Heart left ventricle (tissue), 16 donors: ENCODE measurements around the gene ADGRL3. TPM values are rescaled to one million over a fixed set of nuclear protein-coding genes. Genes with fewer than 3 reads are reported as not detected.
A peak's percentile ranks its signal among the peaks of the same experiment; 100 is the strongest.
"Not testable (repeated sequence)": the region's sequence is repeated elsewhere in the genome, so short reads cannot be mapped to it uniquely, and the experiment has no call there.

Source experiments
- ATAC-seq, 4 donors: fragments of 200-7000 bp; cut with Tn5 transposase; one replicate each; pipeline ENCODE4 v1.9.1; 2020 to 2022; ENCODE audit warnings: moderate library complexity in 4 of 4, mild to moderate bottlenecking in 3 of 4, moderate number of reproducible peaks in 1 of 4
- DNase-seq, 5 donors: peaks; one replicate each; pipeline ENCODE4 v3.0.0-alpha.2; 2020
- H3K27ac ChIP-seq, 12 donors: fragments of 200-600 bp; sonication (generic) in 4 of 12; one replicate each; pipeline versions ENCODE4 v1.5.0 to v1.8.0; 2016 to 2022; ENCODE audit warnings: mild to moderate bottlenecking in 2 of 12
- H3K27me3 ChIP-seq, 9 donors: fragments of 200-600 bp; sonication (generic) in 2 of 9; one replicate each; pipeline versions ENCODE4 v1.5.1 to v1.8.0; 2016 to 2022; ENCODE audit warnings: mild to moderate bottlenecking in 3 of 9
- H3K36me3 ChIP-seq, 9 donors: fragments of 200-600 bp; sonication (generic) in 2 of 9; one replicate each; pipeline versions ENCODE4 v1.5.0 to v1.8.0; 2018 to 2022; ENCODE audit warnings: mild to moderate bottlenecking in 2 of 9
- H3K4me1 ChIP-seq, 12 donors: fragments of 200-600 bp; sonication (generic) in 4 of 12; one replicate each; pipeline versions ENCODE4 v1.5.0 to v1.8.0; 2016 to 2022; ENCODE audit warnings: mild to moderate bottlenecking in 3 of 12
- H3K4me3 ChIP-seq, 12 donors: fragments of 200-600 bp; sonication (generic) in 4 of 12; one replicate each; pipeline versions ENCODE4 v1.5.0 to v1.8.0; 2017 to 2022; ENCODE audit warnings: mild to moderate bottlenecking in 9 of 12, moderate library complexity in 4 of 12
- H3K9me3 ChIP-seq, 12 donors: fragments of 200-600 bp; sonication (generic) in 4 of 12; one replicate each; pipeline versions ENCODE4 v1.5.0 to v1.8.0; 2016 to 2022; ENCODE audit warnings: mild to moderate bottlenecking in 1 of 12
- POLR2A ChIP-seq, 2 donors: fragments of 450-650 bp; IDR thresholded peaks; one replicate each; pipeline ENCODE4 v1.6.1; 2017; ENCODE audit warnings: antibody characterized with exemption in 2 of 2, mild to moderate bottlenecking in 2 of 2, moderate library complexity in 2 of 2
- WGBS, 4 donors: extraction: QIAGEN DNeasy Blood & Tissue Kit in 2 of 4; methylation state at CpG; one replicate each; pipeline versions ENCODE4 v1.1.5 to v1.1.7; 2013 to 2018; 5-methylcytosine and 5-hydroxymethylcytosine counted together
- intact Hi-C, 10 donors: fragments of 100-400 bp; cut with DNase I; formaldehyde crosslinking; loops; one replicate each; pipeline versions ENCODE4 v1.11.1 to v1.14.2; 2022
- polyA plus RNA-seq, 2 donors: library from polyadenylated mRNA; stranded (reverse); fragments of 200-250 nt; gene quantifications; one replicate each; pipeline ENCODE4 v1.2.3, GENCODE V29; 2013
- total RNA-seq, 9 donors: library from RNA; depleted of rRNA in 2 of 9; stranded (reverse); fragments of >200 nt in 2 of 9; fragmentation: NEBNext Ultra II Directional in 3 of 9; extraction: Animal tissue kit (Norgen Biotek cat#: 25700) in 3 of 9; gene quantifications; one replicate each; pipeline versions ENCODE4 v1.1.0 to v1.2.4, GENCODE V29; 2016 to 2023
- TF ChIP-seq, protein P1 (sequence below), 12 donors: fragments of 200-600 bp; sonication (generic) in 4 of 12; IDR thresholded peaks; one replicate each; pipeline versions ENCODE4 v1.5.0 to v1.8.0; 2018 to 2022; ENCODE audit warnings: antibody characterized with exemption in 12 of 12, mild to moderate bottlenecking in 5 of 12
- donor health status: ischemic (EF 13 %, LVEDD 7.1; RV severe dilation, severe dysfunction).
- donor health status: healthy with polysubstance abuse.
- donor health status: DM: no; HTN: yes; CAD: no.
- donor health status: DM: no; HTN: no; CAD: no.
- donor health status: ischemic (EF 25% LVEDD 6.9; RV normal size, moderate dysfunction).
- donor health status: ischemic (EF 25% LVEDD 5.7; RV mildly dilated, moderate dysfunction).
- donor health status: healthy.
- donor health status: DM: yes; HTN: yes; CAD: no.
- donor health status: ischemic (EF 35%, LVEDD 5.7; RV mildly dilated, moderate dysfunction).
- donor health status: nonischemic (EF 11% LVEDD 7.7; RV severe dilation, severe dysfunction).
- donor health status: DM: yes; HTN: yes; CAD: no.
- donor health status: PGD.
- donor health status: ischemic (EF 29% LVEDD 5.4; RV normal size, mild dysfunction).
- donor health status: nonischemic (EF 23%, LVEDD 6.1; RV moderate dilation, normal function).

ADGRL3 gene
- total and polyA plus RNA-seq, 11 donors: 0.84 to 24.4 (median 7.6) TPM

- ATAC-seq (peak in 1 of 4 donors; percentile 47), DNase-seq (peak in 1 of 5 donors; percentile 30)
- TF ChIP-seq POLR2A (IDR thresholded peaks at IDR 0.05): no peak
- TF ChIP-seq, protein P1, sequence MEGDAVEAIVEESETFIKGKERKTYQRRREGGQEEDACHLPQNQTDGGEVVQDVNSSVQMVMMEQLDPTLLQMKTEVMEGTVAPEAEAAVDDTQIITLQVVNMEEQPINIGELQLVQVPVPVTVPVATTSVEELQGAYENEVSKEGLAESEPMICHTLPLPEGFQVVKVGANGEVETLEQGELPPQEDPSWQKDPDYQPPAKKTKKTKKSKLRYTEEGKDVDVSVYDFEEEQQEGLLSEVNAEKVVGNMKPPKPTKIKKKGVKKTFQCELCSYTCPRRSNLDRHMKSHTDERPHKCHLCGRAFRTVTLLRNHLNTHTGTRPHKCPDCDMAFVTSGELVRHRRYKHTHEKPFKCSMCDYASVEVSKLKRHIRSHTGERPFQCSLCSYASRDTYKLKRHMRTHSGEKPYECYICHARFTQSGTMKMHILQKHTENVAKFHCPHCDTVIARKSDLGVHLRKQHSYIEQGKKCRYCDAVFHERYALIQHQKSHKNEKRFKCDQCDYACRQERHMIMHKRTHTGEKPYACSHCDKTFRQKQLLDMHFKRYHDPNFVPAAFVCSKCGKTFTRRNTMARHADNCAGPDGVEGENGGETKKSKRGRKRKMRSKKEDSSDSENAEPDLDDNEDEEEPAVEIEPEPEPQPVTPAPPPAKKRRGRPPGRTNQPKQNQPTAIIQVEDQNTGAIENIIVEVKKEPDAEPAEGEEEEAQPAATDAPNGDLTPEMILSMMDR (IDR thresholded peaks at IDR 0.05): no peak
- Histone ChIP-seq H3K4me1 (peaks cover 0 to 21% (median 2%) of the 10 kb centered on the region in 12 donors), H3K27ac (no peak overlapping the region), H3K9me3 (peaks cover 0 to 12% (median 0%) of the 10 kb centered on the region in 12 donors), H3K27me3 (no peaks in the 10 kb centered on the region), H3K36me3 (no peaks in the 10 kb centered on the region), H3K4me3 (no peak overlapping the region)
- intact Hi-C loops: no loop called here
- WGBS, 4 donors: 44 to 65% (median 58%) methylated on average over 3 of the region's 3 CpGs
Observed at GRCh38 chr4:61376301-61376700, 176.2 kb downstream of the ADGRL3 start.

GRCh38 chr4:61379406-61379805, 179.3 kb downstream of the ADGRL3 start:
- intact Hi-C loops: no loop called here
- Histone ChIP-seq H3K4me3 (no peak overlapping the region), H3K27me3 (no peaks in the 10 kb centered on the region), H3K27ac (no peak overlapping the region), H3K36me3 (no peaks in the 10 kb centered on the region), H3K9me3 (peaks cover 0 to 12% (median 0%) of the 10 kb centered on the region in 12 donors), H3K4me1 (peaks cover 0 to 21% (median 1%) of the 10 kb centered on the region in 12 donors)
- DNase-seq (no peak), ATAC-seq (no peak)
- WGBS, 4 donors: 73 to 76% (median 74%) methylated on average over 1 of the region's 1 CpG
- TF ChIP-seq, protein P1 (IDR thresholded peaks at IDR 0.05): no peak
- TF ChIP-seq POLR2A (IDR thresholded peaks at IDR 0.05): no peak

GRCh38 chr4:61380865-61381264, 180.7 kb downstream of the ADGRL3 start:
- Histone ChIP-seq H3K27ac (no peak overlapping the region), H3K36me3 (no peaks in the 10 kb centered on the region), H3K9me3 (peaks cover 0 to 12% (median 0%) of the 10 kb centered on the region in 12 donors), H3K4me3 (no peak overlapping the region), H3K27me3 (no peaks in the 10 kb centered on the region), H3K4me1 (peaks cover 0 to 9% (median 0%) of the 10 kb centered on the region in 12 donors)
- intact Hi-C loops: no loop called here
- no peak for TF ChIP-seq POLR2A (IDR thresholded peaks at IDR 0.05)
- TF ChIP-seq, protein P1 (IDR thresholded peaks at IDR 0.05): no peak
- WGBS, 4 donors: 53 to 59% (median 57%) methylated on average over 2 of the region's 2 CpGs
- DNase-seq (no peak), ATAC-seq (no peak)

- H3K27ac ChIP-seq: no peak overlapping the region
- ATAC-seq (no peak), DNase-seq (no peak)
- intact Hi-C loops: no loop called here
- H3K27me3 ChIP-seq: no peaks in the 10 kb centered on the region
- no peak overlapping the region for H3K4me3 ChIP-seq
- TF ChIP-seq, protein P1 (IDR thresholded peaks at IDR 0.05): no peak
- TF ChIP-seq POLR2A (IDR thresholded peaks at IDR 0.05): no peak
- H3K9me3 ChIP-seq: no peaks in the 10 kb centered on the region
- 75 to 79% (median 77%) methylated on average over 4 of the region's 4 CpGs for WGBS, 4 donors
- H3K36me3 ChIP-seq: no peaks in the 10 kb centered on the region
- peaks cover 0 to 4% (median 0%) of the 10 kb centered on the region in 12 donors for H3K4me1 ChIP-seq
Observed at GRCh38 chr4:61385256-61385655, 185.1 kb downstream of the ADGRL3 start.

DNA sequence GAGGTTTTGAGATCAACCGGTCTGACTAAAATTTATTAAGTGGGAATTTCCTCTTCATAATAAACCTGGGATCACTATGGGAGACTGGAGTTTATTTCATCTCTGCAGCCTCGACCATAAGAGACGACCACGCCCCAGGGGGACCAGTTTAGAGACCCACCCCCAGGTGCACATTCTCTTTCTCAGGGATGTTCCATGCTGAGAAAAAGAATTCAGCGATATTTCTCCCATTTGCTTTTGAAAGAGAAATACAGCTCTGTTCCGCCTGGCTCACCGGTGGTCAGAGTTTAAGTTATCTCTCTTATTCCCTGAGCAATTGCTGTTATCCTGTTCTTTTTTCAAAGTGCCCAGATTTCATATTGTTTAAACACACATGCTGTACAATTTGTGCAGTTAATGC, 187.2 kb downstream of the ADGRL3 start:
- H3K27ac ChIP-seq, H3K36me3 ChIP-seq, DNase-seq, H3K9me3 ChIP-seq, intact Hi-C loops, H3K4me1 ChIP-seq, H3K27me3 ChIP-seq, H3K4me3 ChIP-seq, ATAC-seq: not testable (repeated sequence)
- 76 to 86% (median 84%) methylated on average over 7 of the region's 7 CpGs for WGBS, 4 donors
